Midbrain (tissue), 1 donor: ENCODE results near the gene PCDHA7.
"Not testable (repeated sequence)": the region's sequence is repeated elsewhere in the genome, so short reads cannot be mapped to it uniquely, and the experiment has no call there.

Experiments used
- DNase-seq: peaks from one replicate; lab custom pipeline; 2025; lab: John Stamatoyannopoulos, UW

PCDHA7 gene

DNA sequence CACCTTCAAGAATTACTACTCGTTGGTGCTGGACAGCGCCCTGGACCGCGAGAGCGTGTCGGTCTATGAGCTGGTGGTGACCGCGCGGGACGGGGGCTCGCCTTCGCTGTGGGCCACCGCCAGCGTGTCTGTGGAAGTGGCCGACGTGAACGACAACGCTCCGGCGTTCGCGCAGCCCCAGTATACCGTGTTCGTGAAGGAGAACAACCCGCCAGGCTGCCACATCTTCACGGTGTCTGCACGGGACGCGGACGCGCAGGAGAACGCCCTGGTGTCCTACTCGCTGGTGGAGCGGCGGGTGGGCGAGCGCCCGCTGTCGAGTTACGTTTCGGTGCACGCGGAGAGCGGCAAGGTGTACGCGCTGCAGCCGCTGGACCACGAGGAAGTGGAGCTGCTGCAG lies 11.1 kb upstream of the PCDHA7 start:
- DNase-seq: not testable (repeated sequence)

DNA sequence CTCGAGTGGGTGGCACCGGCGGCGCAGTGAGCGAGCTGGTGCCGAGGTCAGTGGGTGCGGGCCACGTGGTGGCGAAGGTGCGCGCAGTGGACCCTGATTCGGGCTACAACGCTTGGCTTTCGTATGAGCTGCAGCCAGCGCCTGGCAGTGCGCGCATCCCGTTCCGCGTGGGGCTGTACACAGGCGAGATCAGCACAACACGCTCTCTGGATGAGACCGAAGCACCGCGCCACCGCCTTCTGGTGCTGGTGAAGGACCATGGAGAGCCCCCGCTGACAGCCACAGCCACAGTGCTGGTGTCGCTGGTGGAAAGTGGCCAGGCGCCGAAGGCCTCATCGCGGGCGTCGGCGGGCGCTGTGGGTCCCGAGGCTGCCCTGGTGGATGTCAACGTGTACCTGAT lies 10.6 kb upstream of the PCDHA7 start:
- DNase-seq: no peak

DNA sequence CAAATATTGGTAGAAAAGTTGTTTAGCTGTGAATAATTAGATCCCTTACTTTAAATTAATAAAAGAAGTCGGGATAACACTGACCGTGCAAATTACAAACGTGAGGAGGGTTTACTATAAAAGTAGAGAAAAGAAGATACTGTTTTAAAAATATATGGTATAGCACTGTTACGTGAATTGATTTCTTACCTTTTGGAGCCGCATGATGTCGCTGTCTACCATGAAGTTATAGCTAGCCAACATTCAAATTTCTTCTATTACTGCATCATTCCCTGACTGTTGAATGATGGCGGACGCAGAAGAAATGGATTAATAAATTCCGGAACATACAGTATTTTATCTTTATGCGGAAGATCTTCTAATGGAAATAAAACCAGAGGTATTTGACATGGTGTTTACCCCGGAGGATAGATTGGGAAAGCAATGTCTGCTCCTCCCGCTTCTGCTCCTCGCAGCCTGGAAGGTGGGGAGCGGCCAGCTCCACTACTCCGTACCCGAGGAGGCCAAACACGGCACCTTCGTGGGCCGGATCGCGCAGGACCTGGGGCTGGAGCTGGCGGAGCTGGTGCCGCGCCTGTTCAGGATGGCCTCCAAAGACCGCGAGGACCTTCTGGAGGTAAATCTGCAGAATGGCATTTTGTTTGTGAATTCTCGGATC lies 6.2 kb upstream of the PCDHA7 start, which contains the start of gene PCDHA6:
Gene PCDHA6 (plus strand): TSS at position 257 of the 658 bp plus-strand sequence. CDS start 132 bp downstream, at position 389.
- DNase-seq: no peak

DNA sequence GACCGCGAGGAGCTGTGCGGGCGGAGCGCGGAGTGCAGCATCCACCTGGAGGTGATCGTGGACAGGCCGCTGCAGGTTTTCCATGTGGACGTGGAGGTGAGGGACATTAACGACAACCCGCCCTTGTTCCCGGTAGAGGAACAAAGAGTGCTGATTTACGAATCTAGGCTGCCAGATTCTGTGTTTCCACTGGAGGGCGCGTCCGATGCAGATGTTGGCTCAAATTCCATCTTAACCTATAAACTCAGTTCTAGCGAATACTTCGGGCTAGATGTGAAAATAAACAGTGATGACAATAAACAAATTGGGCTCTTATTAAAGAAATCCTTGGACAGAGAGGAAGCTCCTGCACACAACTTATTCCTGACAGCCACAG lies 5.7 kb upstream of the PCDHA7 start:
- no peak for DNase-seq

DNA sequence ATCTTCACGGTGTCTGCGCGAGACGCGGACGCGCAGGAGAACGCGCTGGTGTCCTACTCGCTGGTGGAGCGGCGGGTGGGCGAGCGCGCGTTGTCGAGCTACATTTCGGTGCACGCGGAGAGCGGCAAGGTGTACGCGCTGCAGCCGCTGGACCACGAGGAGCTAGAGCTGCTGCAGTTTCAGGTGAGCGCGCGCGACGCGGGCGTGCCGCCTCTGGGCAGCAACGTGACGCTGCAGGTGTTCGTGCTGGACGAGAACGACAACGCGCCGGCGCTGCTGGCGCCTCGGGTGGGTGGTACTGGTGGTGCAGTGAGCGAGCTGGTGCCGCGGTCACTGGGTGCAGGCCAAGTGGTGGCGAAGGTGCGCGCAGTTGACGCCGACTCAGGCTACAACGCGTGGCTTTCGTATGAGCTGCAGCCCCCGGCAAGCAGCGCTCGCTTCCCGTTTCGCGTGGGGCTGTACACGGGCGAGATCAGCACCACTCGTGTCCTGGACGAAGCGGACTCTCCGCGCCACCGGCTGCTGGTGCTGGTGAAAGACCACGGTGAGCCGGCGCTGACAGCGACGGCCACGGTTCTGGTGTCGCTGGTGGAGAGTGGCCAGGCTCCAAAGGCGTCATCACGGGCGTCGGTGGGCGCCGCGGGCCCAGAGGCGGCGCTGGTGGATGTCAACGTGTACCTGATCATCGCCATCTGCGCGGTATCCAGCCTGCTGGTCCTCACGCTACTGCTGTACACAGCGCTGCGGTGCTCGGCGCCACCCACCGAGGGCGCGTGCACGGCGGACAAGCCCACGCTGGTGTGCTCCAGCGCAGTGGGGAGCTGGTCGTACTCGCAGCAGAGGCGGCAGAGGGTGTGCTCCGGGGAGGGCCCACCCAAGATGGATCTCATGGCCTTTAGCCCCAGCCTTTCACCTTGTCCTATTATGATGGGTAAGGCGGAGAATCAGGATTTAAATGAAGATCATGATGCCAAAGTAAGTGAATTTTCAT lies 4.3 kb upstream of the PCDHA7 start:
- not testable (repeated sequence) for DNase-seq

DNA sequence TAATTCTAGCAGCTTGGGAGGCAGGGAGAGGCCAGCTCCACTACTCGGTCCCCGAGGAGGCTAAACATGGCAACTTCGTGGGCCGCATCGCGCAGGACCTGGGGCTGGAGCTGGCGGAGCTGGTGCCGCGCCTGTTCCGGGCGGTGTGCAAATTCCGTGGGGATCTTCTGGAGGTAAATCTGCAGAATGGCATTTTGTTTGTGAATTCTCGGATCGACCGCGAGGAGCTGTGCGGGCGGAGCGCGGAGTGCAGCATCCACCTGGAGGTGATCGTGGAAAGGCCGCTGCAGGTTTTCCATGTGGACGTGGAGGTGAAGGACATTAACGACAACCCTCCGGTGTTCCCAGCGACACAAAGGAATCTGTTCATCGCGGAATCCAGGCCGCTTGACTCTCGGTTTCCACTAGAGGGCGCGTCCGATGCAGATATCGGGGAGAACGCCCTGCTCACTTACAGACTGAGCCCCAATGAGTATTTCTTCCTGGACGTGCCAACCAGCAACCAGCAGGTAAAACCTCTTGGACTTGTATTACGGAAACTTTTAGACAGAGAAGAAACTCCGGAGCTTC lies 455 bp downstream of the PCDHA7 start:
- DNase-seq: not testable (repeated sequence)

- DNase-seq: no peak
Observed at GRCh38 chr5:140835622-140836510, 1.8 kb downstream of the PCDHA7 start.

GRCh38 chr5:140840978-140841962 lies 7.2 kb downstream of the PCDHA7 start, which contains the start of gene PCDHA8:
TSS of gene PCDHA8 (plus strand) at chr5:140841187. CDS start at chr5:140841322, 135 bp downstream.
- peak; percentile 40 for DNase-seq

- no peak for DNase-seq
Observed at GRCh38 chr5:140842798-140843733, 9.0 kb downstream of the PCDHA7 start.

DNA sequence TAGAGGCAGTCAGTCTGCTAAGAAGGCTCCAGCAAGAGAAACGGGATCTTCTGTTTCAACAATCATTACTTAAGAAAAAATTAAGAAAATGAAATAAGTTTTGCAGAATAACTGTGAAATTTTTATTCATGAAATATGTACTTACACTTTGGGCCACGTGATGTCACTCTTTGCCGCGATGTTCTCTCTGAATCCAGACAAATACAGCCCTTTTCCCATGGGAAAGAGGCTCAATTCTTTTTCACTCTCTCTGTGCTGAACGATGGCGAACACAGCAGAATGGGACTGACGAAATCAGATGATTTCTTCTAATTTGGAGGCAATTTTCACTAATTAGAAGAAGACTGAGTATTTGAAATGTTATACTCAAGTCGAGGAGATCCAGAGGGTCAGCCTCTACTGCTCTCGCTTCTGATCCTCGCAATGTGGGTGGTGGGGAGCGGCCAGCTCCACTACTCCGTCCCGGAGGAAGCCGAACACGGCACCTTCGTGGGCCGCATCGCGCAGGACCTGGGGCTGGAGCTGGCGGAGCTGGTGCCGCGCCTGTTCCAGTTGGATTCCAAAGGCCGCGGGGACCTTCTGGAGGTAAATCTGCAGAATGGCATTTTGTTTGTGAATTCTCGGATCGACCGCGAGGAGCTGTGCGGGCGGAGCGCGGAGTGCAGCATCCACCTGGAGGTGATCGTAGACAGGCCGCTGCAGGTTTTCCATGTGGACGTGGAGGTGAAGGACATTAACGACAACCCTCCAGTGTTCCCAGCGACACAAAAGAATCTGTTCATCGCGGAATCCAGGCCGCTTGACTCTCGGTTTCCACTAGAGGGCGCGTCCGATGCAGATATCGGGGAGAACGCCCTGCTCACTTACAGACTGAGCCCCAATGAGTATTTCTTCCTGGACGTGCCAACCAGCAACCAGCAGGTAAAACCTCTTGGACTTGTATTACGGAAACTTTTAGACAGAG lies 14.4 kb downstream of the PCDHA7 start, which contains the start of gene PCDHA9:
Gene PCDHA9 (plus strand): TSS at position 244 of the 964 bp plus-strand sequence. CDS start 114 bp downstream, at position 358.
- not testable (repeated sequence) for DNase-seq

DNA sequence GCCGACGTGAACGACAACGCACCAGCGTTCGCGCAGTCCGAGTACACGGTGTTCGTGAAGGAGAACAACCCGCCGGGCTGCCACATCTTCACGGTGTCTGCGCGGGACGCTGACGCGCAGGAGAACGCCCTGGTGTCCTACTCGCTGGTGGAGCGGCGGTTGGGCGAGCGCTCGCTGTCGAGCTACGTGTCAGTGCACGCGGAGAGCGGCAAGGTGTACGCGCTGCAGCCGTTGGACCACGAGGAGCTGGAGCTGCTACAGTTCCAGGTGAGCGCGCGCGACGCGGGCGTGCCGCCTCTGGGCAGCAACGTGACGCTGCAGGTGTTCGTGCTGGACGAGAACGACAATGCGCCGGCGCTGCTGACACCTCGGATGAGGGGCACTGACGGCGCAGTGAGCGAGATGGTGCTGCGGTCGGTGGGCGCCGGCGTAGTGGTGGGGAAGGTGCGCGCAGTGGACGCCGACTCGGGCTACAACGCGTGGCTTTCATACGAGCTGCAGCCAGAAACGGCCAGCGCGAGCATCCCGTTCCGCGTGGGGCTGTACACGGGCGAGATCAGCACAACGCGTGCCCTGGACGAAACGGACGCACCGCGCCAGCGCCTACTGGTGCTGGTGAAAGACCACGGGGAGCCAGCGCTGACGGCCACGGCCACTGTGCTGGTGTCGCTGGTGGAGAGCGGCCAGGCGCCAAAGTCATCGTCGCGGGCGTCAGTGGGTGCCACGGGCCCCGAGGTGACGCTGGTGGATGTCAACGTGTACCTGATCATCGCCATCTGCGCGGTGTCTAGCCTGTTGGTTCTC lies 16.0 kb downstream of the PCDHA7 start:
- not testable (repeated sequence) for DNase-seq

- peak; percentile 63 for DNase-seq
Observed at GRCh38 chr5:140855772-140856674, 22.0 kb downstream of the PCDHA7 start, which contains the start of gene PCDHA10. TSS of gene PCDHA10 (plus strand) at chr5:140855897. CDS start at chr5:140856049, 152 bp downstream.

- DNase-seq: no peak
Observed at GRCh38 chr5:140857177-140857986, 23.3 kb downstream of the PCDHA7 start.

DNA sequence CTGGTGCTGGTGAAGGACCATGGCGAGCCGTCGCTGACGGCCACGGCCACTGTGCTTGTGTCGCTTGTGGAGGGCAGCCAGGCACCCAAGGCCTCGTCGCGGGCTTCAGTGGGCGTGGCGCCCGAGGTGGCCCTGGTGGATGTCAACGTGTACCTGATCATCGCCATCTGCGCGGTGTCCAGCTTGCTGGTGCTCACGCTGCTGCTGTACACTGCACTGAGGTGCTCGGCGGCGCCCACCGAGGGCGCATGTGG lies 23.8 kb downstream of the PCDHA7 start:
- no peak for DNase-seq
